Measurements from ENCODE around the gene MBD3L2B. TPM values are rescaled to one million over a fixed set of nuclear protein-coding genes. Genes with fewer than 3 reads are reported as not detected.

The MBD3L2B gene
- total and polyA plus RNA-seq, 9 of the 15 experiments (the other 6 are each of a cell fraction or from before 2014, with no cell fraction given), result not detected

GRCh38 chr19:7069042-7069903, 48.0 kb upstream of the MBD3L2B start, which contains the start of gene ZNF557 (continued):
- TF ChIP-seq RBFOX2 (IDR thresholded peaks at IDR 0.05; ENCODE audit: low read depth, low read length) (peak; percentile 93), ZC3H4 (CRISPR knock-in tag; IDR thresholded peaks at IDR 0.05; ENCODE audit: borderline replicate concordance) (no peak), TSHZ1 (CRISPR knock-in tag; IDR thresholded peaks at IDR 0.05) (no peak), HNRNPLL (IDR thresholded peaks at IDR 0.05; ENCODE audit: low read depth, low read length, poor library complexity, severe bottlenecking) (peak; percentile 33), ZFP1 (CRISPR knock-in tag; IDR thresholded peaks at IDR 0.05) (no peak), NBN (IDR thresholded peaks at IDR 0.05; ENCODE audit: low read depth) (0 out of 2 replicates have a peak, but pooled peaks have one; percentile 46), TSC22D4 (tag; IDR thresholded peaks at IDR 0.05) (no peak), ZBTB7A (IDR thresholded peaks at IDR 0.05; ENCODE audit: borderline replicate concordance, control insufficient read depth, low read depth, low read length) (peak; percentile 61; the same call in 1 of the 2 replicates), ZNF589 (CRISPR knock-in tag; IDR thresholded peaks at IDR 0.05; ENCODE audit: low read depth) (no peak), HMBOX1 (IDR thresholded peaks at IDR 0.05) (no peak), ZHX1 (conservative IDR thresholded peaks at IDR 0.05; ENCODE audit: low read length) (no peak), ZNF778 (CRISPR knock-in tag; IDR thresholded peaks at IDR 0.05) (no peak), SLC30A9 (CRISPR knock-in tag; IDR thresholded peaks at IDR 0.05) (no peak), MAFG (tag; conservative IDR thresholded peaks at IDR 0.05) (no peak), POLR2AphosphoS2 (IDR thresholded peaks at IDR 0.05; ENCODE audit: low read length) (no peak), USF2 (CRISPR knock-in tag; IDR thresholded peaks at IDR 0.05) (no peak), ETS1 (conservative IDR thresholded peaks at IDR 0.05; ENCODE audit: control insufficient read depth, low read depth, low read length) (peak; percentile 74; the same call in 1 of the 2 replicates), HDAC1 (IDR thresholded peaks at IDR 0.05) (peak in 1 of 2 experiments; percentile 92; a peak in 2 of 4 replicates)
